GM12864 (cell line): ENCODE measurements around the gene BICRA.

Experiments
- DNase-seq: peaks from one replicate; pipeline ENCODE4 v3.0.0-alpha.2; 2011; ENCODE audit warnings: low read depth
- H3K4me3 ChIP-seq: 2 replicates; pipeline ENCODE4 v1.5.1; 2011; ENCODE audit warnings: mild to moderate bottlenecking, low read depth, low read length, control low read depth
- CTCF ChIP-seq: IDR thresholded peaks from 2 replicates; pipeline ENCODE4 v1.5.1; 2011; ENCODE audit warnings: low read depth, mild to moderate bottlenecking, moderate library complexity, low read length, control low read depth, inconsistent platforms; ENCODE audit errors: missing control alignments

The BICRA gene

GRCh38 chr19:47675859-47676258, 66.9 kb downstream of the BICRA start:
- no peak overlapping the region for H3K4me3 ChIP-seq
- TF ChIP-seq CTCF: no peak
- no peak for DNase-seq

- no peak for TF ChIP-seq CTCF
- no peak for DNase-seq
- no peak overlapping the region for H3K4me3 ChIP-seq
Observed at GRCh38 chr19:47676811-47677210, 67.9 kb downstream of the BICRA start.

GRCh38 chr19:47679251-47679900, 70.4 kb downstream of the BICRA start:
- no peak for TF ChIP-seq CTCF
- DNase-seq: no peak
- H3K4me3 ChIP-seq: no peak overlapping the region

DNA sequence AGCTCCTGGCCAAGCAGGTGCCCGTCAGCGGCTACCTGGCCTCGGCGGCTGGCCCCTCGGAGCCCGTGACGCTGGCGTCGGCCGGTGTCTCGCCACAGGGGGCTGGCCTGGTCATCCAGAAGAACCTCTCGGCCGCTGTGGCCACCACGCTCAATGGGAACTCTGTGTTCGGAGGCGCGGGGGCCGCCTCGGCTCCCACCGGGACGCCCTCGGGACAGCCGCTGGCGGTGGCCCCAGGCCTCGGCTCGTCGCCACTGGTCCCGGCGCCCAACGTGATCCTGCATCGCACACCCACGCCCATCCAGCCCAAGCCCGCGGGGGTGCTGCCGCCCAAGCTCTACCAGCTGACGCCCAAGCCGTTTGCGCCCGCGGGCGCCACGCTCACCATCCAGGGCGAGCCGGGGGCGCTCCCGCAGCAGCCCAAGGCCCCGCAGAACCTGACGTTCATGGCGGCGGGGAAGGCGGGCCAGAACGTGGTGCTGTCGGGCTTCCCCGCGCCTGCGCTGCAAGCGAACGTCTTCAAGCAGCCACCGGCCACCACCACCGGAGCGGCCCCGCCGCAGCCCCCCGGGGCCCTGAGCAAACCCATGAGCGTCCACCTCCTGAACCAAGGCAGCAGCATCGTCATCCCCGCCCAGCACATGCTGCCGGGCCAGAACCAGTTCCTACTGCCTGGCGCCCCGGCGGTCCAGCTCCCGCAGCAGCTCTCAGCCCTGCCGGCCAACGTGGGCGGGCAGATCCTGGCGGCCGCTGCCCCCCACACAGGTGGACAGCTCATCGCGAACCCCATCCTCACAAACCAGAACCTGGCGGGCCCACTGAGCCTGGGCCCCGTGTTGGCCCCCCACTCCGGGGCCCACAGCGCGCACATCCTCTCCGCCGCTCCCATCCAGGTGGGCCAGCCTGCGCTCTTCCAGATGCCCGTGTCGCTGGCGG, 71.3 kb downstream of the BICRA start:
- TF ChIP-seq CTCF: no peak
- H3K4me3 ChIP-seq: no peak overlapping the region
- no peak for DNase-seq

- H3K4me3 ChIP-seq: no peak overlapping the region
- DNase-seq: no peak
- TF ChIP-seq CTCF: no peak
Observed at GRCh38 chr19:47680858-47681332, 72.0 kb downstream of the BICRA start.

DNA sequence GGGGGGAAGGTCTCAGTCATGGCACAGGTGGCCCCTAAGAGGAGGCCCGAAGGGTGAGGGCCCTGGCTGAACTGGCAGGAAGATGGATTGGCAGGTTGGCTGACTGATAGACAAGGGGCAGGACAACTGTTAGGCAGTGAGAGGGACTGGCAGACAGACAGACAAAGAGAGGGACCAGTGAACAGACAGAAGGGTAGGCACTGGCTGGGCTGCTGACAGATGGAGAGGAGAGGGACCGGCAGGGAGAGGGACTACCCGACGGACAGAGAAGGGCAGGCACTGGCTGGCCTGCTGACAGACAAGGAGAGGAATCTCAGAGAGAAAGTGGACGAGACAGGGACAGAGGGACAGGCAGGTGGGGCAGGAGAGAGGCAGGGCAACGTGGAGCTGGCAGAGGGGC, 72.5 kb downstream of the BICRA start:
- TF ChIP-seq CTCF: no peak
- DNase-seq: no peak
- no peak overlapping the region for H3K4me3 ChIP-seq

DNA sequence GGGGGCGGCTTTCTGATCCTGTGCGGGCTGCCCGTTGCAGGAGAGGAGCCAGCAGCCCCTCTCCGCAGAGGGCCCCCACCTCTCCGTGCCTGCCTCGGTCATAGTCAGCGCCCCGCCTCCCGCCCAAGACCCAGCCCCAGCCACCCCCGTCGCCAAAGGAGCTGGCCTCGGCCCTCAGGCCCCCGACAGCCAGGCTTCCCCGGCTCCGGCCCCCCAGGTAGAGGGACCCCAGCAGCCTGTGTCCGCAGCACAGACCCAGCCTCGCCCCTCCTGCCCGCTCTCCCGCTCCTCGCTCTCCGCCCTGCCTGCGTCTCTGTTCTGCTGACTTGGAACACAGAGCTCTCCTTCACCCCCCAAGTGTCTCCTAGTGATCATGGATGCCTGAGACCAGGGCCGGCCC, 73.0 kb downstream of the BICRA start:
- no peak overlapping the region for H3K4me3 ChIP-seq
- no peak for DNase-seq
- TF ChIP-seq CTCF: no peak
